ENCODE measurements around the gene SLC4A11. TPM values are rescaled to one million over a fixed set of nuclear protein-coding genes. Genes with fewer than 3 reads are reported as not detected.

Gene SLC4A11
- total RNA-seq, 2 experiments from 2014 or later: 0.08 to 0.60 TPM

GRCh38 chr20:3192226-3193015 is 46.6 kb downstream of the SLC4A11 start:
- intact Hi-C loops (cut with DNase I, micrococcal nuclease): no loop called here
- ATAC-seq (ENCODE audit: poor library complexity): no peak
- Mint-ChIP-seq H3K36me3 (ENCODE audit: low read depth) (peaks cover 73% of the 10 kb centered on the region), H3K27ac (no peak overlapping the region), H3K27me3 (no peaks in the 10 kb centered on the region), H3K9me3 (no peaks in the 10 kb centered on the region), H3K4me3 (no peak overlapping the region), H3K4me1 (ENCODE audit: low read depth) (peaks cover 6% of the 10 kb centered on the region)
- POLR2A ChIA-PET: interaction anchor here (1.1 kb wide), 1 partner anchor 35 kb away, joined by 3 read pairs; no protein-coding TSS in a partner anchor
- Histone ChIP-seq H3K27me3 (ENCODE audit: control insufficient read depth in 1 of 2, insufficient read depth in 2 of 2, low read length in 2 of 2) (no peaks in the 10 kb centered on the region), H3K4me1 (ENCODE audit: insufficient read depth, low read length) (no peaks in the 10 kb centered on the region), H3K36me3 (ENCODE audit: insufficient read depth, low read length) (peaks cover 76% of the 10 kb centered on the region), H3K9me3 (ENCODE audit: control insufficient read depth in 1 of 2, insufficient read depth in 1 of 2, low read length in 2 of 2) (no peaks in the 10 kb centered on the region), H3K27ac (ENCODE audit: low read depth in 1 of 2, low read length in 2 of 2) (no peak overlapping the region), H3K4me3 (ENCODE audit: low read length) (no peak overlapping the region)
- CTCF ChIA-PET: interaction anchor here (0.8 kb wide), 1 partner anchor 139 kb away, joined by 3 read pairs; no protein-coding TSS in a partner anchor
- DNase-seq: no peak
- no peak for TF ChIP-seq CTCF (IDR thresholded peaks at IDR 0.05)

DNA sequence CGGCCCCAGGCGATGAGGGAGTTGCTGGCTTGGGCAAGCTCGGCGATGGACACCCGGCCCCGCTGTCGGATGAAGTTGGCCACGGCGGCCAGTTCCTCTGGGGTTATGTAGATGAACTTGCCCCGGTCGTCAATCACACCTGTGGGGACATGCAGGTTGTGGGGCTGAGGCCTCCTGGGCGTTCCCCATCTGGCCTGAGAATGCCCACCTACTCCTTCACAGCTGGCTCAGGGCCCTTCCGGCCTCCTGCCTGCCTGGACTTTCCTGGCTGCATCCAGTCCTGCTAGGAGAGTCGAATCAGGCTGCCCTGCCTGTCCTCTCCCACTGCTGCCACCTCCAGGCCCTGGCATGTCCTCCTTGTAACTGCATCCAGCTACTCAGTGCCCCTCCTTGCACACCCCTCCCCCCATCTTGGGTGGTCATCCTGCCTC is 48.3 kb downstream of the SLC4A11 start:
- Histone ChIP-seq H3K27me3 (ENCODE audit: control insufficient read depth in 1 of 2, insufficient read depth in 2 of 2, low read length in 2 of 2) (no peaks in the 10 kb centered on the region), H3K4me3 (ENCODE audit: low read length) (no peak overlapping the region), H3K4me1 (ENCODE audit: insufficient read depth, low read length) (no peaks in the 10 kb centered on the region), H3K27ac (ENCODE audit: low read depth in 1 of 2, low read length in 2 of 2) (no peak overlapping the region), H3K9me3 (ENCODE audit: control insufficient read depth in 1 of 2, insufficient read depth in 1 of 2, low read length in 2 of 2) (no peaks in the 10 kb centered on the region), H3K36me3 (ENCODE audit: insufficient read depth, low read length) (peaks cover 67% of the 10 kb centered on the region)
- Mint-ChIP-seq H3K9me3 (no peaks in the 10 kb centered on the region), H3K36me3 (ENCODE audit: low read depth) (peaks cover 57% of the 10 kb centered on the region), H3K27ac (no peak overlapping the region), H3K27me3 (no peaks in the 10 kb centered on the region), H3K4me3 (no peak overlapping the region), H3K4me1 (ENCODE audit: low read depth) (peaks cover 3% of the 10 kb centered on the region)
- intact Hi-C loops (cut with DNase I, micrococcal nuclease): no loop called here
- DNase-seq (no peak), ATAC-seq (ENCODE audit: poor library complexity) (no peak)
- ChIA-PET POLR2A (no interaction called here), CTCF (no interaction called here)
- no peak for TF ChIP-seq CTCF (IDR thresholded peaks at IDR 0.05)

GRCh38 chr20:3189561-3190131 is 49.3 kb downstream of the SLC4A11 start:
- Mint-ChIP-seq H3K4me1 (ENCODE audit: low read depth) (no peaks in the 10 kb centered on the region), H3K9me3 (no peaks in the 10 kb centered on the region), H3K36me3 (ENCODE audit: low read depth) (peaks cover 47% of the 10 kb centered on the region), H3K4me3 (no peak overlapping the region), H3K27me3 (no peaks in the 10 kb centered on the region), H3K27ac (no peak overlapping the region)
- ChIA-PET POLR2A (no interaction called here), CTCF (no interaction called here)
- intact Hi-C loops (cut with DNase I, micrococcal nuclease): no loop called here
- ATAC-seq (ENCODE audit: poor library complexity) (no peak), DNase-seq (no peak)
- Histone ChIP-seq H3K9me3 (ENCODE audit: control insufficient read depth in 1 of 2, insufficient read depth in 1 of 2, low read length in 2 of 2) (no peaks in the 10 kb centered on the region), H3K27ac (ENCODE audit: low read depth in 1 of 2, low read length in 2 of 2) (no peak overlapping the region), H3K4me1 (ENCODE audit: insufficient read depth, low read length) (no peaks in the 10 kb centered on the region), H3K36me3 (ENCODE audit: insufficient read depth, low read length) (peaks cover 56% of the 10 kb centered on the region), H3K27me3 (ENCODE audit: control insufficient read depth in 1 of 2, insufficient read depth in 2 of 2, low read length in 2 of 2) (no peaks in the 10 kb centered on the region), H3K4me3 (ENCODE audit: low read length) (no peak overlapping the region)
- TF ChIP-seq CTCF (IDR thresholded peaks at IDR 0.05): no peak

All from CD4-positive, alpha-beta T cell (primary cell).